ENCODE results near the gene H1-8.
"Not testable (repeated sequence)": the region's sequence is repeated elsewhere in the genome, so short reads cannot be mapped to it uniquely, and the experiment has no call there.

The H1-8 gene, protein sequence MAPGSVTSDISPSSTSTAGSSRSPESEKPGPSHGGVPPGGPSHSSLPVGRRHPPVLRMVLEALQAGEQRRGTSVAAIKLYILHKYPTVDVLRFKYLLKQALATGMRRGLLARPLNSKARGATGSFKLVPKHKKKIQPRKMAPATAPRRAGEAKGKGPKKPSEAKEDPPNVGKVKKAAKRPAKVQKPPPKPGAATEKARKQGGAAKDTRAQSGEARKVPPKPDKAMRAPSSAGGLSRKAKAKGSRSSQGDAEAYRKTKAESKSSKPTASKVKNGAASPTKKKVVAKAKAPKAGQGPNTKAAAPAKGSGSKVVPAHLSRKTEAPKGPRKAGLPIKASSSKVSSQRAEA

DNA sequence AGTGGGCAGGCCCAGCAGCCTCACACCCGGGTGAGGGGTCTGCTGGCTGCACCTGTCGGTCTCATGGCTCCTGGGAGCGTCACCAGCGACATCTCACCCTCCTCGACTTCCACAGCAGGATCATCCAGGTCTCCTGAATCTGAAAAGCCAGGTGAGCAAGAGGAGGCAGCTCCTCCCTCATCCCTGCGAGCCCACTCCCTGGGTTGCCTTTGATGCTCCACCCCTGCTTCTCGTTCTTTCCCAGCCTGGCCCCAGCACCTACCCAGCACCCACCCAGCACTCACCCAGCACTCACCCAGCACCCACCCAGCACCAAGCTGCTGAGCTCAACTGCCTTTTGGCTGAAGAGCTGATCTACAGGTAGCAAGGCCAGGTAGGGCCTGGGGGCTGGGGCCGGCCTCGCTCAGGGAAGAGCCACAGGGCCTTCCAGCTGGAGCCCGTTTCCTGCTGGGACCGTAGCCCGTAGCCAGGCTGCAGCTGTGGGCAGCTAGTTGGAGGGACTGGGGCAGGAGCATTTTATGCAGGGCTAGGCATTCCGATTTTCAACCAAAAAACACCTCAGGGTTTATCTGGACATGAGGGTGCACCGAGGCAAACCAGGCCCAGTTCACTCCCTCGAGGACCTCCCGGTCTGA, at the start of gene H1-8:
Gene H1-8 (plus strand): TSS at position 20 of the 635 bp plus-strand sequence. CDS start 44 bp downstream, at position 64.
- Histone ChIP-seq H3K9me3 (ENCODE audit: insufficient read depth, low read length) (no peaks in the 10 kb centered on the region), H3K9ac (ENCODE audit: insufficient read length, low read depth) (peak within 1 kb of the TSS; percentile 46), H3K27me3 (ENCODE audit: insufficient read depth, insufficient read length) (no peaks in the 10 kb centered on the region), H3K4me3 (ENCODE audit: insufficient read length, low read depth) (no peak within 1 kb of the TSS), H3K4me1 (ENCODE audit: insufficient read depth, insufficient read length) (peaks cover 10% of the 10 kb centered on the region), H3K36me3 (ENCODE audit: insufficient read depth, insufficient read length, low read length) (no peaks in the 10 kb centered on the region)
- no peak for TF ChIP-seq SUZ12 (IDR thresholded peaks at IDR 0.05; ENCODE audit: extremely low read depth, insufficient read depth, insufficient read length)
- no peak for TF ChIP-seq YY1 (IDR thresholded peaks at IDR 0.05; ENCODE audit: insufficient read depth, insufficient read length)
- TF ChIP-seq ZNF274 (IDR thresholded peaks at IDR 0.05; ENCODE audit: low read depth, low read length), result no peak
- DNase-seq (ENCODE audit: low read depth, low spot score), result no peak

DNA sequence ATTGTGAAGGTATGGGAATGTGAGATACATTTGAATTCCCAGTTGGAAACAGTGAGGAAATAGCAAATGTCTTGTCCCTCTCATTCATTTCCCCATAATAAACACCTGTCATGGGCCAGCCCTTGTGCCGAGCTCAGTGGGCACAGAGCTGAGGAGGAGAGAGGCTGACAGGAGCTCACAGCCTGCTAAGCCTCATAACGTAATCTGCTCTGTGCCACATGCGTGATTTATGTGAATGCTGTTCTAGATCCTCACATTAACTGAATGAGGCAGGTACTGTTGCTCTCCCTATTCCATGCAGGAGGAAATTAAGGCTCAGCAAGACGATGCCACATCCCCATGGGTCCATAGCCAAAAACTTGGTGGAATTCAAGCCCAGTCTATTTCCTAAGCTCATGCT, 49.8 kb upstream of the H1-8 start:
- H3K4me1 ChIP-seq (ENCODE audit: insufficient read depth, insufficient read length), result peaks cover 8% of the 10 kb centered on the region
- H3K9ac ChIP-seq (ENCODE audit: insufficient read length, low read depth), result no peak overlapping the region
- no peak for DNase-seq (ENCODE audit: low read depth, low spot score)
- no peaks in the 10 kb centered on the region for H3K27me3 ChIP-seq (ENCODE audit: insufficient read depth, insufficient read length)
- H3K4me3 ChIP-seq (ENCODE audit: insufficient read length, low read depth), result no peak overlapping the region
- H3K36me3 ChIP-seq (ENCODE audit: insufficient read depth, insufficient read length, low read length), result peaks cover 61% of the 10 kb centered on the region
- TF ChIP-seq SUZ12 (IDR thresholded peaks at IDR 0.05; ENCODE audit: extremely low read depth, insufficient read depth, insufficient read length) (no peak), ZNF274 (IDR thresholded peaks at IDR 0.05; ENCODE audit: low read depth, low read length) (no peak), YY1 (IDR thresholded peaks at IDR 0.05; ENCODE audit: insufficient read depth, insufficient read length) (no peak)
- H3K9me3 ChIP-seq (ENCODE audit: insufficient read depth, low read length), result no peaks in the 10 kb centered on the region

DNA sequence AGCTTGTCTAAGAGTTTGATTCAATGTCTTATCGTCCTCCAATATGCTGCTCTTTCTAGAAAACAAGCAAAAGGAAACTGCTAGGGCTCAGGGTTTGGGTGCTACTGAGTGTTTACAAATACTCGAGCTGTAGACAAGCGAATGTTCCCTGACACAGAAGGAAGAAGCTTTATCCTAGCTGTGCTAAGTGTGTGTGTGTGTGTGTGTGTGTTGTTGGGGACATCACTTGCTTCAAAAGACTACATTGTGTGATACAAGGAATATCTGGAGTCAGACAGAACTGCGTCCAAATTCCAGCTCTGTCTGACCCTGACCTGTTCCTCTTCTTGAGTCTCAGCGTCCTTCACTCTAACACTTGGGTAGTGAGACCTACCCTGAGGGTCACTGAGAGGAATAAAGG, 48.5 kb upstream of the H1-8 start:
- DNase-seq (ENCODE audit: low read depth, low spot score); H3K4me3 ChIP-seq (ENCODE audit: insufficient read length, low read depth): not testable (repeated sequence)
- peaks cover 61% of the 10 kb centered on the region for H3K36me3 ChIP-seq (ENCODE audit: insufficient read depth, insufficient read length, low read length)

DNA sequence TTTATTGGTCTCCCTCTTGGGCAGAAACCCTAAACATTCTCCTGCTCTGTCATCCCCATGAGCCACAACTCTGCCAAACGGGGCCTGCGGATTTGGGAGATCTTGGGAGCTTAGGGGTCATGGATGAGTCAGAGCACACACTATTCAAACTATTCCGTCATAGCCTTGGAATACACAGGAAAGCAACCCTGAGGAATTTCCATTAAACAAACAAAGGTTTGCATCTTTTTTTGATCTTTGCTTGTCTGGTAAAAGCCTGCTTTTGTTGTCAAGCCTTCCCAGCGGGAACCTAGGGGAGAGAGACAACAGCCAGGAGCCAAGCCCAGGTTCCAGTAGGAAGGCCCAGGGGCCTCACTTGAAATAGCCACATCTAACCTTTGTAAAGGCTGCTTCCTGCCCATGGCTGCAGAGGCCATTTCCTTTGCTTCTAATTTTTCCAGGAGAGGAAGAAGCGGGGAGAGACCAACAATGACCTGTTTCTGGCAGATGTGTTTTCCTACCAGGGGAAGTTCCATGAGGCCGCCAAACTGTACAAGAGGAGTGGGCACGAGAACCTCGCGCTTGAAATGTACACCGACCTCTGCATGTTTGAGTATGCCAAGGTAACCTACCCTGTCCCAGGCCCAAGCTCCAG, 47.9 kb upstream of the H1-8 start:
- not testable (repeated sequence) for H3K4me3 ChIP-seq (ENCODE audit: insufficient read length, low read depth); H3K4me1 ChIP-seq (ENCODE audit: insufficient read depth, insufficient read length); H3K27me3 ChIP-seq (ENCODE audit: insufficient read depth, insufficient read length); H3K9me3 ChIP-seq (ENCODE audit: insufficient read depth, low read length)
- peaks cover 63% of the 10 kb centered on the region for H3K36me3 ChIP-seq (ENCODE audit: insufficient read depth, insufficient read length, low read length)
- peak overlapping the region; percentile 12 for H3K9ac ChIP-seq (ENCODE audit: insufficient read length, low read depth)
- peak; percentile 54 for DNase-seq (ENCODE audit: low read depth, low spot score)

More for the DNA sequence above, 48.5 kb upstream of the H1-8 start:
- not testable (repeated sequence) for H3K27me3 ChIP-seq (ENCODE audit: insufficient read depth, insufficient read length); H3K9ac ChIP-seq (ENCODE audit: insufficient read length, low read depth); H3K9me3 ChIP-seq (ENCODE audit: insufficient read depth, low read length); H3K4me1 ChIP-seq (ENCODE audit: insufficient read depth, insufficient read length)

DNA sequence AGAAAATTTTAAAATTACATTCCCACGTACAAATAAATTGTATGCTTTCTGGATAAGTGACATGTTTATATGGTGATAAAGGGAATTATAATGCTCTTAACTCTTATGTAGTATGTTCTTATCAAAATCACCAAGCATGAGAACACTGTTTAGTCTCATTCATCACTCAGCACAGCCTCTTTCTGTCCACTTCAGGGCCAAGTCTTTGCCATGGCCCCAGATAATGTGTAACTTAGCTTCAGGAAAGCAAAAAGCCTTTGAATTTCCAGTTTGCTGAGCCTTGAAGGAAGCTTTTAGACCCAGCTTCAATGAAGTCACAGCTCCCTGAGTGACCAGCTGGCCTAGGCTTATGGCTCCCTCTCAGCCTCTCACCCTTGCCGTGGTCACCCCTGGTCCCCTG, 45.1 kb upstream of the H1-8 start:
- not testable (repeated sequence) for H3K9ac ChIP-seq (ENCODE audit: insufficient read length, low read depth); H3K4me3 ChIP-seq (ENCODE audit: insufficient read length, low read depth); H3K9me3 ChIP-seq (ENCODE audit: insufficient read depth, low read length); H3K27me3 ChIP-seq (ENCODE audit: insufficient read depth, insufficient read length); DNase-seq (ENCODE audit: low read depth, low spot score)
- H3K36me3 ChIP-seq (ENCODE audit: insufficient read depth, insufficient read length, low read length), result peaks cover 66% of the 10 kb centered on the region
- H3K4me1 ChIP-seq (ENCODE audit: insufficient read depth, insufficient read length), result peaks cover 10% of the 10 kb centered on the region

DNA sequence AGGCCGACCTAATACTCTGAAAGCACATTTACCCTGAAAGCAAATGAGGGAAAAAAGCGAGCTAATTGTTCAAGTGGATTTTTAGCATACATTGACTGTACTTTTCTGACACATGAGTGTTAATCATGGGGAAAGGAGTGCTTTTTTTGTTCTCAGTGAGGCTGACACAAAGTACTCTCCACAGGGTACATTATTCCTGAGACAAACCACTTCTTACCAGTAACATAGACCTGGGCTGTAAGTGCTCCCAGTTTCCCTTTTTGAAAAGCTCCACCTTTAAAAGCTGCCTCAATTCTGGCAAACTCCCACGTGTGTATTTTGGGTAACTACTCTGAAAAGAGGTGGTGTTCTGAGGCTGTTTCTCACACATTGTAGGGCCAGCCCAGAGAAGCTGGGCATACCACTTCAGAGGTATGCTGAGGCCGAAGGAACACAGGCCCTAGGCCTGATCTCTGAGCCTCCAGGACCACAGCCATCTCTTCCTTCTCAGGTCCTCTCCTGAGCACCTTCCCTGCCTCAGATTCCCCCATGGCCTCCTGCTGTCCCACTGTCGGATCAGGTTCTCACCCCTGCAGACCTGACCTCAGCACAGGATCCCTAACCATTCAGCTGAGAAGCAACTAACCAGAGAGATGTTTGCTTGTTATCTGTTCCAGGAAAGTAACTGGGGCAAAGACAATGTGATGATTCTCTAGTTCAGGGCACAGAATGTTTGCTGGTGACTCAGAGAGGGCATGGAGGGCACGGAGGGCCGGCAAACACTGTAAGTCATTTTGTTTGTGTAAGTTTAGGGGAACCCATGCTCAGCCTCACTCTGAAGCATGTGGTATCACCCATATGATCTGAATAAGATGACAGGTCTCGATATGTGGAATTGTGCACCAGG, 44.1 kb upstream of the H1-8 start:
- not testable (repeated sequence) for H3K27me3 ChIP-seq (ENCODE audit: insufficient read depth, insufficient read length); H3K9me3 ChIP-seq (ENCODE audit: insufficient read depth, low read length); H3K4me3 ChIP-seq (ENCODE audit: insufficient read length, low read depth); DNase-seq (ENCODE audit: low read depth, low spot score); H3K9ac ChIP-seq (ENCODE audit: insufficient read length, low read depth)
- H3K36me3 ChIP-seq (ENCODE audit: insufficient read depth, insufficient read length, low read length), result peaks cover 66% of the 10 kb centered on the region
- peaks cover 16% of the 10 kb centered on the region for H3K4me1 ChIP-seq (ENCODE audit: insufficient read depth, insufficient read length)

DNA sequence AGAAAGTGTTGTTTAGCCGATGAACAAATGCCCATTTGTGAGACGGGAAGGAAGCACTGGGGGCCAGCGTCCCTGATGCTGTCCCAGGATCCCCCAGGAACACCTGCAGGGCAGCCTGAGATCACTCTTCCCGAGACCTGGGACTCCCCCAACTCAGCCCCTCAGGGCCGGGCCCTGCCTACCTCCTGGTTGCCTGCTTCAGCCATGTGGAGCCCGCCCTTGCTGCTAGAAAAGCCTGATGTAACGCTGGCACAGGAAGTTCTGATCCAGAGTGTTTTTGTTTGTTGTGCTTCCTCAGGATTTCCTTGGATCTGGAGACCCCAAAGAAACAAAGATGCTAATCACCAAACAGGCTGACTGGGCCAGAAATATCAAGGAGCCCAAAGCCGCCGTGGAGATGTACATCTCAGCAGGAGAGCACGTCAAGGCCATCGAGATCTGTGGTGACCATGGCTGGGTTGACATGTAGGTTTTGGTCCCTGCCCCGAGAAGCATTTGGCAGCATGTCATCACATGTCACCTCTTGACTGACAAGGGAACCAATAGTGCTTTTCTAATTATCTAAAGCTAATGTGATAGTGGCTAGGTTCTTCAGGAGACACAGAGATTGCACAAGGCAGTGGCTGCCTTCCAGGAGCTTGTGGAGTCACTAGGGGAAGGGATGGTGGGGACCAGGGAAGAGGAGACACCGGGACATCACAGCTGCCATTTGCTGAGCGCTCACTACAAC, 43.2 kb upstream of the H1-8 start:
- not testable (repeated sequence) for H3K4me3 ChIP-seq (ENCODE audit: insufficient read length, low read depth); H3K9me3 ChIP-seq (ENCODE audit: insufficient read depth, low read length); DNase-seq (ENCODE audit: low read depth, low spot score); H3K27me3 ChIP-seq (ENCODE audit: insufficient read depth, insufficient read length); H3K9ac ChIP-seq (ENCODE audit: insufficient read length, low read depth)
- Histone ChIP-seq H3K4me1 (ENCODE audit: insufficient read depth, insufficient read length) (peaks cover 16% of the 10 kb centered on the region), H3K36me3 (ENCODE audit: insufficient read depth, insufficient read length, low read length) (peaks cover 74% of the 10 kb centered on the region)

Measured in NT2/D1 (cell line).